ENCODE data around the gene OTX1. TPM values are rescaled to one million over a fixed set of nuclear protein-coding genes. Genes with fewer than 3 reads are reported as not detected.

The OTX1 gene
- total and polyA plus RNA-seq, 2 of the 8 experiments (the other 6 are each of a cell fraction or from before 2014, with no cell fraction given), result 0.24 to 3.3 TPM

- 2% methylated on average over 48 of the region's 63 CpGs; no CpG with 5 or more reads in 1 of the 2 experiments for WGBS, 2 experiments (ENCODE audit: extremely low coverage in 1 of 2, insufficient coverage in 1 of 2, insufficient read length in 1 of 2, insufficient replicate concordance in 2 of 2, low coverage in 1 of 2, low lambda C conversion rate in 2 of 2, missing lambda C conversion rate in 1 of 2)
- H3K9ac ChIP-seq (replicated peaks in 1 of 4; ENCODE audit: extremely low read depth in 1 of 4, low read depth in 3 of 4, low read length in 3 of 4), result no peak overlapping the region
- CTCF ChIA-PET (ENCODE audit: partially characterized antibody), result interaction anchor here (0.9 to 6.5 kb wide), 17 partner anchors 9 to 598 kb away, joined by 3 to 50 read pairs (median 3); no protein-coding TSS in a partner anchor
- TF ChIP-seq CTCF (IDR thresholded peaks at IDR 0.05; ENCODE audit: control extremely low read depth in 1 of 3, insufficient read depth in 1 of 3, low read depth in 1 of 3, low read length in 3 of 3), result no peak
- TF ChIP-seq HDAC6 (IDR thresholded peaks at IDR 0.05; ENCODE audit: low read depth, low read length), result no peak
- no peak for TF ChIP-seq BRCA1 (IDR thresholded peaks at IDR 0.05; ENCODE audit: low read depth, low read length)
Observed at GRCh38 chr2:63055226-63056106, 4.8 kb downstream of the OTX1 start.

More at GRCh38 chr2:63055226-63056106, 4.8 kb downstream of the OTX1 start:
- Histone ChIP-seq H3K4me2 (ENCODE audit: insufficient read depth in 1 of 2, low read depth in 2 of 2, low read length in 2 of 2) (peak overlapping the region; percentile 86 to 90), H2BK20ac (ENCODE audit: low read length) (0 out of 2 replicates have a peak overlapping the region, but pooled peaks have one; percentile 34), H2BK12ac (ENCODE audit: low read depth, low read length) (peak overlapping the region; percentile 98; the same call in 1 of the 2 replicates), H3K56ac (replicated peaks; ENCODE audit: insufficient read length, low read depth, low read length) (no peak overlapping the region), H2BK5ac (ENCODE audit: low read depth, low read length) (no peak overlapping the region), H3K27ac (ENCODE audit: low read depth, low read length) (no peak overlapping the region), H3K18ac (ENCODE audit: extremely low read depth, low read length) (peak overlapping the region; percentile 36), H3K23ac (ENCODE audit: insufficient read length) (no peak overlapping the region), H3K23me2 (ENCODE audit: low read depth, low read length) (peaks cover 26% of the 10 kb centered on the region), H3K14ac (ENCODE audit: insufficient read length) (no peak overlapping the region), H2BK120ac (replicated peaks; ENCODE audit: low read depth, low read length) (peak overlapping the region; percentile 33), H4K91ac (replicated peaks; ENCODE audit: insufficient read length, low read length) (peak overlapping the region; percentile 77), H3K27me3 (replicated peaks in 1 of 4; ENCODE audit: control insufficient read depth in 3 of 4, extremely low read depth in 1 of 4, insufficient read depth in 3 of 4, low read length in 3 of 4) (peaks cover 73 to 98% (median 94%) of the 10 kb centered on the region in 4 experiments), H4K5ac (ENCODE audit: insufficient read length, low read depth, low read length) (no peak overlapping the region), H2AK5ac (ENCODE audit: low read depth, low read length) (peak overlapping the region; percentile 70), H3K79me1 (ENCODE audit: low read depth, low read length) (no peaks in the 10 kb centered on the region), H3K9me3 (ENCODE audit: insufficient read depth in 2 of 2, low read depth in 1 of 2, low read length in 1 of 2) (no peaks in the 10 kb centered on the region), H3K36me3 (ENCODE audit: control insufficient read depth in 2 of 4, insufficient read depth in 4 of 4, low read length in 3 of 4) (peaks cover 0 to 16% (median 0%) of the 10 kb centered on the region in 4 experiments; a peak in 2 of 8 replicates), H2BK15ac (ENCODE audit: low read length) (peak overlapping the region; percentile 90; the same call in 1 of the 2 replicates), H3K4me1 (replicated peaks in 1 of 4; ENCODE audit: control insufficient read depth in 3 of 4, insufficient read depth in 4 of 4, low read length in 3 of 4) (peaks cover 9 to 60% (median 49%) of the 10 kb centered on the region in 4 experiments), H3K4ac (replicated peaks; ENCODE audit: insufficient read length, low read depth, low read length) (no peak overlapping the region), H3K4me3 (ENCODE audit: extremely low read depth in 1 of 4, insufficient read depth in 2 of 4, low read depth in 3 of 4, low read length in 4 of 4) (peak overlapping the region; percentile 7 to 74 (median 42)), H4K20me1 (replicated peaks in 1 of 2; ENCODE audit: control insufficient read depth in 1 of 2, insufficient read depth in 2 of 2, low read length in 2 of 2) (peaks cover 13 to 21% of the 10 kb centered on the region in 2 experiments), H2AFZ (ENCODE audit: low read length) (0 out of 2 replicates have a peak overlapping the region, but pooled peaks have one; percentile 2), H3K79me2 (ENCODE audit: control insufficient read depth in 1 of 2, insufficient read depth in 2 of 2, low read length in 2 of 2) (no peaks in the 10 kb centered on the region), H4K8ac (ENCODE audit: extremely low read depth, insufficient read depth, low read length) (peak overlapping the region; percentile 6)
- FAIRE-seq (no peak), DNase-seq (ENCODE audit: low read depth in 1 of 2, low spot score in 2 of 2) (peak in 1 of 2 experiments; percentile 77)
- POLR2A ChIA-PET (ENCODE audit: partially characterized antibody), result interaction anchor here (0.7 to 4.9 kb wide), 4 partner anchors 8 to 369 kb away, joined by 3 to 31 read pairs (median 4); no protein-coding TSS in a partner anchor

Data from H1 (cell line).